Esophagus squamous epithelium (tissue), 4 donors: Measurements from ENCODE around the gene APOC3.

ENCODE experiments used
- POLR2A ChIP-seq, 4 donors: fragments of 450-650 bp; IDR thresholded peaks; one replicate each; pipeline ENCODE4 v1.6.1; 2017; ENCODE audit warnings: antibody characterized with exemption in 4 of 4, mild to moderate bottlenecking in 4 of 4, moderate library complexity in 3 of 4
- TF ChIP-seq, protein P1 (sequence below), 6 experiments: fragments of 450-650 bp in 4 of 6; fragments of 200-600 bp in 2 of 6; sonication (generic) in 2 of 6; IDR thresholded peaks; one replicate each; pipeline ENCODE4 v1.5.1; 2016 to 2019; ENCODE audit warnings: antibody characterized with exemption in 6 of 6, mild to moderate bottlenecking in 4 of 6, moderate library complexity in 4 of 6

DNA sequence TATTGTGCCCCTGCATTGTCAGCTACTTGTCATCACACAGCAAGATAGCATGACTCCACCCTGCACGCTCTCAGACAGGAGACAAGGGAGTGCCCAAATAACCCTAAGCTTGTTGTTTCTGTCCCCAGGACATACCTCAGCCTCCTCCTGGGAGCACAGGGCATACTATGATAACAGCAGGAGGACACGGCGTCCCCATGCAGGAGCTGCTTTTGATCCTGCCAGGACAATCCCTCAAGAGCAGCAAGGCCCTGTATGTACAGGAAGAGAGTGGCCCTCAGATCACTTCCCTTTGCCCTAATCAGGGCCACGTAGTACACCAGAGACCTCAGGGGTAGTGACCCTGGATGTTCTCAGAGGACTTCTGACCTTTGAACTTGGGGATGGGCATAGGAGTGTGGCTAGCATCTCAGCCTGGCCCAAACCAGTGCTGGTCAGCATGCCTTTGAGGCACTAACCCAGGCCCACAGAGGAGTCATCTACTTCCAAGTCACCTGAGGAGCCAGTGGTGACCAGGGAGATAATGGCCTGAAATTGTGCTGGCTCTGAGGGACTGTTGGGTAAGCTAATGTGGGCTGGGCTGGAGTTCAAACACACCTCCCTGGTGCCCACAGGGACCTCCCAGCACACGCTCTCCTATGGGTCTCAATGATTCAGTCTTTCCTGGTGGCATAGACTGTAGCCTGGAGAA is 15.8 kb upstream of the APOC3 start:
- TF ChIP-seq, protein P1, sequence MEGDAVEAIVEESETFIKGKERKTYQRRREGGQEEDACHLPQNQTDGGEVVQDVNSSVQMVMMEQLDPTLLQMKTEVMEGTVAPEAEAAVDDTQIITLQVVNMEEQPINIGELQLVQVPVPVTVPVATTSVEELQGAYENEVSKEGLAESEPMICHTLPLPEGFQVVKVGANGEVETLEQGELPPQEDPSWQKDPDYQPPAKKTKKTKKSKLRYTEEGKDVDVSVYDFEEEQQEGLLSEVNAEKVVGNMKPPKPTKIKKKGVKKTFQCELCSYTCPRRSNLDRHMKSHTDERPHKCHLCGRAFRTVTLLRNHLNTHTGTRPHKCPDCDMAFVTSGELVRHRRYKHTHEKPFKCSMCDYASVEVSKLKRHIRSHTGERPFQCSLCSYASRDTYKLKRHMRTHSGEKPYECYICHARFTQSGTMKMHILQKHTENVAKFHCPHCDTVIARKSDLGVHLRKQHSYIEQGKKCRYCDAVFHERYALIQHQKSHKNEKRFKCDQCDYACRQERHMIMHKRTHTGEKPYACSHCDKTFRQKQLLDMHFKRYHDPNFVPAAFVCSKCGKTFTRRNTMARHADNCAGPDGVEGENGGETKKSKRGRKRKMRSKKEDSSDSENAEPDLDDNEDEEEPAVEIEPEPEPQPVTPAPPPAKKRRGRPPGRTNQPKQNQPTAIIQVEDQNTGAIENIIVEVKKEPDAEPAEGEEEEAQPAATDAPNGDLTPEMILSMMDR (IDR thresholded peaks at IDR 0.05) = no peak
- no peak for TF ChIP-seq POLR2A (IDR thresholded peaks at IDR 0.05)
